HS-27A (cell line): ENCODE measurements around the gene CLASRP.

Experiments
- DNase-seq: peaks from one replicate; pipeline ENCODE4 v3.0.0-alpha.2; 2012; ENCODE audit warnings: low read depth, missing footprints

The CLASRP gene

GRCh38 chr19:45079911-45080370 lies 41.1 kb downstream of the CLASRP start:
- DNase-seq: no peak

- DNase-seq: no peak
These were observed 43.3 kb downstream of the CLASRP start for GRCh38 chr19:45082170-45082569.

- DNase-seq: no peak
These were observed 47.6 kb downstream of the CLASRP start for GRCh38 chr19:45086480-45086879.

DNA sequence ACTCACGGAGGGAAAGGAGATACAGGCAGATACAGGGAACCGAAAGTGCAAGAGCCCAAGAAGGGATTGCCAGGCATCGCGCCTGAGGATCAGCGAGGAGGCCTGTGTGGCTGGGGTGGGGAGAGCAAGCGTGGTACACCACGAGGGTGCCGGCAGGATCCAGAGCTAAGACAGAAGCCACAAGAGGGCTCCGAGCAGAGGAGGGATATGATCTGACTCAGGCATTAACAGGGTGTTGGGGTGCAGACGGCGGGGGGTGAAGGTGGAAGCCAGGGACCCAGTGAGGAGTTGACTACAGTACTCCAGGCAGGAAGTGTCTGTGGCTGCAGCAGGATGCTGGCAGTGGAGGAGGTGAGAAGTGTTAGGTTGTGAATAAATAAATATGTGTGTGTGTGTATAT lies 48.7 kb downstream of the CLASRP start:
- no peak for DNase-seq

DNA sequence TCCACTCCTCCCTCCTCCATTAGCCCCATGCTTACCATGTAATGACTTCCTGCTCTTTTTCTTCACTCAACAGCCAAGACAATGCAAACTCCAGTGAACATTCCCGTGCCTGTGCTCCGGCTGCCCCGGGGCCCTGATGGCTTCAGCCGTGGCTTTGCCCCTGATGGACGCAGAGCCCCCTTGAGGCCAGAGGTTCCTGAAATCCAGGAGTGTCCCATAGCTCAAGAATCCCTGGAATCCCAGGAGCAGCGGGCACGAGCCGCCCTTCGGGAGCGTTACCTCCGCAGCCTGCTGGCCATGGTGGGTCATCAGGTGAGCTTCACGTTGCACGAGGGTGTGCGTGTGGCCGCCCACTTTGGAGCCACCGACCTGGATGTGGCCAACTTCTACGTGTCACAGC lies 51.2 kb downstream of the CLASRP start:
- no peak for DNase-seq

DNA sequence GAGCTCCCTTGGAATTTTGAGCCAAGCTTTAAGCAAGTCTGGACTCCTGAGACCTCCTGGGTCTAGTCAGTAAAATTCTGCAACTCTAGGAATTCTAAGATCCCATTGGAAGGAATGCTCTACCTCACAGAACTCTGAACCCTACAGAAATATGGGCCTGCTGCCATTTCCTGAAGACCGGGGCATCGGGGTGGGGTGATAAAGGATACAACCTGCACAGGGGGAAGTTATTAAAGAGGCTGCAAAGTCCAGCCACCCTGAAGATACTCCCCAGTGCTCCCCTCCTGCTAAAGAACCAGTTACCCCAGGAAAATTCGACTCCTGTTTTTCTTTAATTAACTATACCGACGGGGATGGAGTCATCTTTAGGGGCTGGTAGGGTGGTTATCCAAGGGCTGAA lies 51.8 kb downstream of the CLASRP start:
- no peak for DNase-seq

GRCh38 chr19:45091031-45091923 lies 52.4 kb downstream of the CLASRP start:
- no peak for DNase-seq

DNA sequence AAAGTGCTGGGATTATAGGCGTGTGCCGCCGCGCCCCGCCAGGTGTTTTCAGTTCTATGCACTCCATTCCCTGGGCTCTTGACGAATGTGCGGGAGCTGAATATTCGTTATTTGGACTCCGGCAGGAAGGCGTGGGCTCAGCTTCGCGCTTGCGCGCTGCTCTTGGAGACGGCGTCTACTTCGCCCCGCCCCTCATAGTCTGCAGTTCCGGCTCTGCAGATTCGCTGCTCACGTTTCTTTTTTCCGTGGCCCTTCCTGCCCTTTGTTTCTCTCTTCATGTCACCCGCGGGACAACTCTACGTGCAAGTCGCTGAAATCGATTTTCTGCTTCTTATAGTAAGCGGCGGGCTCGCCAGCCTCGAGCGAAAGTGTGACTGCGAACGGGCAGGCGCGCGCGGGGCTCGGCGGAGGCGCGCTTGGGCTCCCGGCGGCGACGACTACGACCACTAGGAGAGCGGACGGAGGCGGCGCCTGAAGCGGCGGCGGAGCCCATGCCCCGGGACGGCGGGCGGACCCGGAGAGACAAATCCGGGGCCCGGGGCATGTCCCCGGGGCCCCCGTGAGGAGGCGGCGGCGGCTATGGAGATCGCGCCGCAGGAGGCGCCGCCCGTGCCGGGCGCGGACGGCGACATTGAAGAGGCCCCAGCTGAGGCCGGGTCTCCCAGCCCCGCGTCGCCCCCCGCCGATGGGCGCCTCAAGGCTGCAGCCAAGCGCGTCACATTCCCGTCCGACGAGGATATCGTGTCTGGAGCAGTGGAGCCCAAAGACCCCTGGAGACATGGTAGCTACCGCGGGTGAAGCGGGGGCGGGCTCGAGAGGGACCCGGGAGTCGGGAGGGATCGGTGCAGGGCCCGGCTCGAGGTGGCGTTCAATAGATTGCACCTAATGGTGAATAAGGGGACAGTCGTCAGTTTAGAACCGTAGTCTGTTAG lies 54.2 kb downstream of the CLASRP start, which contains the start of gene PPP1R37:
TSS of gene PPP1R37 (plus strand) at position 433 of the 932 bp plus-strand sequence. CDS start at position 580, 147 bp downstream.
- peak; percentile 88 for DNase-seq

DNA sequence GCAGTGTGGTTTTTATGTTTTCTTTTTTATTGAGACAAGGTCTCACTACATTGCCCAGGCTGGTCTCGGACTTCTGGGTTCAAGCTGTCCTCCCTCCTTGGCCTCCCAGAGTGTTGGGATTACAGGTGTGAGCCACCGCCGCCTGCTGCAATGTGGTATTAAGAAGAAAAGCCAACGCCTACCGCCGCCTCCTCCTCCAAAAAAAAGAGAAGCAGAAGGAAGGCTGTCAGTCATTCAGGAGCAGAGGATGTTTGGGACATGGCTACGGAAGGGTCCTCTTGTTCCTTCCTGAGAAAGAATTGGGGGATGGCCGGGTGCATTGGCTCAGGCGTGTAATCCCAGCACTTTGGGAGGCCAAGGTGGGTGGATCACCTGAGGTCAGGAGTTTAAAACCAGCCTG lies 55.3 kb downstream of the CLASRP start:
- DNase-seq: no peak

DNA sequence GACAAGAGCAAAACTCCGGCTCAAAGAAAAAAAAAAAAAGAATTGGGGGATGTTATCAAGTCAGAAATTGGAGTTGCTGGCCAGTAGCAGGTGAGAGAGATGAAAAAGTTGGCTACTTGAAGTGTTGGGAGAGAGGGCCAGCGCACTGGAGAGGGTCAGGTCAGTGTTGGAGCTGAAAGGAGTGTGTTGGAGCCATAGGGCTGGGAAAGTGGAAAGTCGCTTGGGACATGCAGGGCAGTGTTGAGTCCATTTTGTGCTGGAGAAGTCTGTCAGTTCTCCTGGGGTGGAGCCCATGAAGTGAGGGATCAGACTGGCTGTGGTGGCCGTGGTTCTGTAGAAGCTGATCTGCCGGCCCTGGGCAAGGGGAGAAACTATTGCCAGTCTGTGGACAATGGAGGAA lies 55.9 kb downstream of the CLASRP start:
- no peak for DNase-seq

DNA sequence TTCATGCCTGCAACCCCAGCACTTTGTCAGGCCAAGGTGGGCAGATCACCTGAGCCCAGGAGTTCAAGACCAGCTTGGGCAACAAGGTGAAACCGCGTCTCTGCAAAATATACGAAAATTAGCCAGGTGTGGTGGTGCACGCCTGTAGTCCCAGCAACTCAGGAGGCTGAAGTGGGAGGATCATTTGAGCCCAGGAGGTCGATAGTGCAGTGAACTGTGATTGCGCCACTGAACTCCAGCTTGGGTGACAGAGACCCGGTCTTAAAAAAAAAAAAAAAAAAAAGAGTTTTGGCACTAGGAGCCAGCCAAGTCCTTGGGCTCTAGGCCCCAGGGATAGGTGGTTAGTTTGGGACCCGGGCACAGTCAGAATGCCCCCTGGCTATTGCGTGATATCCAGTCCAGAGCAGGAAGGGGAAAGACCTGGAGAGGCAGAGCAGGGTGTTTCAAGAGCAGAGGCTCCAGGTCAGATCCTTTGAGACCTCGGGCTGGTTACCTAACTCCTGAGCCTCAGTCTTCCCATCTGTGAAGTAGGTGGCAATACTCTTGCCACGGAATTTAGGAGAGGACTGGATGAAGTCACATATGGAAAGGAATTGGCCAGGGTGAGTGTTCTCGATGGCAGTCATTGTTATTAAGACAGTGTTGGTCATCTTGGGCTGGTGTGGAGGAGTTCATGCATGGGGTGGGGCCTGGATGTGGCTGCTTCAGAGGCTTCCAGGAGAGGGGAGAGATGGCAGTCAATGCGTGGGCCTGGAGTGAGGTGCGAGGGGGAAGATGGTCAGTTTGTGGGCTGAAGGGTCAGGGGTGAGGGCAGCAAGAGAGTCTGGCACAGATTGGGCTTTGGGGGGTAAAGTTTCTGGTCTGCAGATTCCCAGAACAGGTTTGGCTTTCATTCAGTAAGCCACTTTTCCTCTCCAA lies 56.9 kb downstream of the CLASRP start:
- no peak for DNase-seq

GRCh38 chr19:45096700-45097099 lies 57.9 kb downstream of the CLASRP start:
- no peak for DNase-seq

GRCh38 chr19:45097450-45097775 lies 58.6 kb downstream of the CLASRP start:
- no peak for DNase-seq

DNA sequence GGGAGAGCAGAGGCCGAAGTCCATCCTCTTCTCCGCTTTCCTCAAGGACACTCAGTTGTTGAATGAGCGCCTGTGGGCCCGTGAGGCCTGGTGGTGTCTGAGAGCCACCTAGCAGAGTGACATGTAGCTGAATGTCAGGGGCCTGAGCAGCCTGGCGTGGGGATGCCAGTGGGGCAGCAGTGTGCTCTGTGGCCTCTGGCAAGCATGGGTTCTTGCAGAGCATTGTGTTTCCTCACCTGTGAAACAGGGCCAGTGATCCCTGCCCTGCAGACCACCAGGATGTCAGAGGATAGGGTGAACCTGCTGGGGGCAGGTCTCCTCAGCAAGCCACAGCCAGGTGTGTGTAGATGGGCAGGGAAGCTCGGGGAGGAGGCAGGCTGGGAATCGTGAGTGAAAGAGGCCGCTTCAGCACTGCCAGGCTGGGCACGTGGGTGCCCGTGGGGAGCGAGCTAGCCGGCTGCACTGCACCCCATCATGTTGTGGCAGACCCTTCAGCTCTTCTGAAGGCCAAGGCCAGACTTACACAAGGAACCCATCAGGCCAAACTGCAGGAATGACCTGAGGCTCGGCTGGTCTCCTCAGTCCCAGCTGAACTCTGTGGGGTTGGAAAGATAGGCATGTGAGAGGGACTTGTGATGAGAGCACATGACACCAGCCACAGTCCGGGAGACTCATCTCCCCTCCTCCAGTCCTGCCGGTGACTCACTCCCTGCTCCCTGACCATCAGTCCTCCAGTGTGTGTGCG lies 59.1 kb downstream of the CLASRP start:
- DNase-seq: peak; percentile 73

GRCh38 chr19:45098521-45099466 lies 59.9 kb downstream of the CLASRP start:
- DNase-seq: no peak

GRCh38 chr19:45099467-45100191 lies 60.8 kb downstream of the CLASRP start:
- no peak for DNase-seq

- no peak for DNase-seq
These were observed 61.4 kb downstream of the CLASRP start for GRCh38 chr19:45100201-45100600.

DNA sequence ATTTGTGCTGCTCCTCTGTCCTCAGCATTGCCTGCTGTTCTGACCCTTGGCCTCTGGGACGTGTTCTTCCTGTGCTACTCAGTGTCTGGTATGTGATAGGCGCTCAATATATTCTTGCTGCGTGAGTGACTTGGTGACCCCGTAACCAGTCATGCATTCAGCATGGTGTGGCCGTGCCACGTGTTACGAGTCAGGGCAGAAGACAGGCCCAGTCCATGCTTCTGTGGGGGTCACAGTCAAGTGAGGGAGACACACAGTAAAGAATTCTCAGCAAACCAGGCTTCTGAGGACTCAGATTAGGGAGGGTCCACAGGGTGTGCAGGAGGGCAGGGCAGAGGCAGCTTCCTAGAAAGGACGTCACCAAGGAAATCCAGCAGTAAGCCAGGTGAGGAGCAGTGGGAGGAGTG lies 62.0 kb downstream of the CLASRP start:
- DNase-seq: no peak

GRCh38 chr19:45101806-45102205 lies 63.0 kb downstream of the CLASRP start:
- DNase-seq: no peak
